Activated T-cell treated with anti-CD3 and anti-CD28 coated beads, Interleukin-2, amount 50 U/mL, for 4 hours (primary cell): ENCODE results near the gene RUNX3. TPM values are rescaled to one million over a fixed set of nuclear protein-coding genes. Genes with fewer than 3 reads are reported as not detected.

ENCODE experiments used
- ATAC-seq, 2 donors: fragments of 200-7000 bp; cut with Tn5 transposase; one replicate each; pipeline ENCODE4 v1.10.0; 2021
- DNase-seq: peaks from one replicate; pipeline ENCODE4 v3.0.0-alpha.2; 2020
- H3K27me3 Mint-ChIP-seq: one replicate; pipeline ENCODE4 v1.8.0; 2021; ENCODE audit warnings: low read depth, mixed read lengths
- H3K36me3 Mint-ChIP-seq: one replicate; pipeline ENCODE4 v1.8.0; 2022; ENCODE audit warnings: mixed read lengths; ENCODE audit not compliant: insufficient read depth
- H3K4me1 Mint-ChIP-seq: one replicate; pipeline ENCODE4 v1.8.0; 2021; ENCODE audit warnings: low read depth, mixed read lengths
- H3K4me3 Mint-ChIP-seq: one replicate; pipeline ENCODE4 v1.8.0; 2021; ENCODE audit warnings: mild to moderate bottlenecking, moderate library complexity, mixed read lengths
- H3K9me3 Mint-ChIP-seq: one replicate; pipeline ENCODE4 v1.8.0; 2021; ENCODE audit warnings: mixed read lengths
- total RNA-seq, 3 donors: library from RNA; stranded (reverse); gene quantifications; one replicate each; pipeline ENCODE4 v1.2.1, GENCODE V29; 2021

RUNX3 gene
- total RNA-seq, 3 donors from 2014 or later = 236 to 264 (median 258) TPM

DNA sequence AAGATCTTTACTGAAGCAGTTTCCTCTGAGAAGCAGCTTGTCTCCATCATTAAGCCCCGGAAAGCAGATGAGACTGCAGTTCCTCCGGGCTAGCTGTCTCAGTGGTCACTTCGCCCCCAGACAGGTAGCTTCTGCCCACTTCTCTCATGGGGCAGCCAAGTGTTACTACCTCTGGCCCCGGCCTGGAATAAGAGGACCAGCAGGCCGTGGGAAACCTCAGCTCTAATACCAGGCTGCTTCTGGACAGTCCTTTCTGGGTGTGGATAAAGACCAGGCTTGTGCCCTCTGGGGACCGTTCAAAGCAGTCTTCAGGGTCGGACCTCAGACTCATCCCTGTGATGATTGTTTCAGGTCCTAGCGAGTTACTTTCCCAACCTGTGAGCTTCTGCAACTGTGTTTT is 54.8 kb downstream of the RUNX3 start:
- Mint-ChIP-seq H3K4me3 (no peak overlapping the region), H3K4me1 (peaks cover 9% of the 10 kb centered on the region), H3K36me3 (no peaks in the 10 kb centered on the region), H3K27me3 (peaks cover 1% of the 10 kb centered on the region), H3K9me3 (no peaks in the 10 kb centered on the region)
- ATAC-seq (no peak), DNase-seq (no peak)

GRCh38 chr1:24874611-24875234 is 55.4 kb downstream of the RUNX3 start:
- H3K4me1 Mint-ChIP-seq = peaks cover 9% of the 10 kb centered on the region
- H3K9me3 Mint-ChIP-seq = no peaks in the 10 kb centered on the region
- no peak for ATAC-seq
- H3K36me3 Mint-ChIP-seq = no peaks in the 10 kb centered on the region
- no peak overlapping the region for H3K4me3 Mint-ChIP-seq
- DNase-seq = no peak
- H3K27me3 Mint-ChIP-seq = peaks cover 1% of the 10 kb centered on the region

DNA sequence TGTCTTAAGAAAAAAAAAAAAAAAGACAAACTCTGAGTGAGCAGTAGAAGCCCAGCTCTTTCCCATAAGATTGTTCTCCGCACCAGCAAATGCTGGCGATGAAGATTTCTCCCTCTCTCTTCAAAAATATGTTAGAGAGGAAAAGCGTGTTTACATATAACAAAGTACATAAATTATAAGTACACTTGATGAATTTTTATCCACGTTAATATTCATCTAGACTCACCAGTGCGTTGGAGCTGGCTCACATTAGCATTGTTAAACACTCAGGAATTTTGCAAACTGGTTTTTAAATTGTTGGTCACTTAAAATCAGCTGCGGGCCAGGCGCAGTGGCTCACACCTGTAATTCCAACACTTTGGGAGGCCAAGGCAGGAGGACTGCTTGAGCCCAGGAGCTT is 56.0 kb downstream of the RUNX3 start:
- H3K36me3 Mint-ChIP-seq = no peaks in the 10 kb centered on the region

DNA sequence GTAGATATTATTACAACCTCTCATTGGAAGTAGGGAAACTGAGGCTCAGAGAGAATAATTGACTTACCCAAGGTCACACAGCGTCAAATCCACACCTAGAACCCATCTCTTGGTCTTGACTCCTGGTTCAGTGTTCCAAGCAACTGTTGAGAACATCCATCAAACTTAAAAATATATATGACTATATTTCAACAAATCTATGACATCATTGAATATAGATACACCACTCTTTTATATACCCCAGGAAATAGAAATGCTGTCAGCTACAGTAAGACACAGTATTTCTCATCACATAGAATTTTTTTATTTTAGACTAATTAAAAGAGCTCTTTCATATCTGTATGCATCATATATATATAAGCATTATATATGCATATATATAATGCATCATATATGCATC is 56.9 kb downstream of the RUNX3 start:
- no peak for ATAC-seq
- H3K27me3 Mint-ChIP-seq = no peaks in the 10 kb centered on the region
- H3K9me3 Mint-ChIP-seq = no peaks in the 10 kb centered on the region
- H3K4me3 Mint-ChIP-seq = no peak overlapping the region
- DNase-seq = no peak
- H3K4me1 Mint-ChIP-seq = peaks cover 9% of the 10 kb centered on the region
- H3K36me3 Mint-ChIP-seq = no peaks in the 10 kb centered on the region

More for the DNA sequence above, 56.0 kb downstream of the RUNX3 start:
- no peak for DNase-seq
- Mint-ChIP-seq H3K27me3 (peaks cover 1% of the 10 kb centered on the region), H3K9me3 (no peaks in the 10 kb centered on the region), H3K4me3 (no peak overlapping the region), H3K4me1 (peaks cover 9% of the 10 kb centered on the region)
- ATAC-seq = no peak

GRCh38 chr1:24872061-24872850 is 57.8 kb downstream of the RUNX3 start:
- peaks cover 9% of the 10 kb centered on the region for H3K4me1 Mint-ChIP-seq
- peaks cover 2% of the 10 kb centered on the region for H3K27me3 Mint-ChIP-seq
- no peak overlapping the region for H3K4me3 Mint-ChIP-seq
- DNase-seq (no peak), ATAC-seq (no peak)
- H3K9me3 Mint-ChIP-seq = no peaks in the 10 kb centered on the region
- H3K36me3 Mint-ChIP-seq = no peaks in the 10 kb centered on the region

- no peaks in the 10 kb centered on the region for H3K36me3 Mint-ChIP-seq
- no peak overlapping the region for H3K4me3 Mint-ChIP-seq
- peaks cover 9% of the 10 kb centered on the region for H3K4me1 Mint-ChIP-seq
- no peak for DNase-seq
- H3K27me3 Mint-ChIP-seq = peaks cover 7% of the 10 kb centered on the region
- no peak for ATAC-seq
- no peaks in the 10 kb centered on the region for H3K9me3 Mint-ChIP-seq
These were observed 58.7 kb downstream of the RUNX3 start for GRCh38 chr1:24871306-24871901.

DNA sequence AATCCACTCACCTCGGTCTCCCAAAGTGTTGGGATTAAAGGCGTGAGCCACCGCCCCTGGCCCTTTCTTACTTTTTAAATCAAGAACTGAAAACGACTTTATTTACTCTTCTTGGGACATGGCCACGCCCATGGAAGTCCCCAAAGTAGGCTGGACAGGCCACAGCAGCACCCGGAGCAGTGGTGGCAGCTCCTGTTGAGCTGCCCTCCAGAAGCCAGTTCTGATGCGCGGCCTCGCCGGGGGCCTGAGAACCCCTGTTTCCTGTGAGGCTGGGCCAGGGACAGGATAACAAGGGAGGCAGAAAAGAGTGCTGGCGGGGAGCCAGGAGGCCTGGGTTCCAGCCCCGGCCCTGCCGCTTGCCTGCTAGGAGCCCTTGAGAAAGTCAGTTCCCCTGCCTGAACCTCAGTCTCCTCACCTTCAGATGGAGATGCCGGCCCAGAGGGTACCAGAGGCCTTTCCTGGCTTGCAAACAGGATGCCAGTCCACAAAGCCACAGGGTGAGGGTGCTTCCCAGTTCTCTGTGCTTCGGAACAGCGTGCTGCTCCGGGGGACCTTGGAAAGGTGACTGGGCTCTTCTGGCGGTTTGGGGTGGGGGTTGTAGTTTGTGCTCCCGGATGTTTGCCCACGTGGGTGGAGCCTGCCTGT is 59.4 kb downstream of the RUNX3 start:
- Mint-ChIP-seq H3K4me1 (peaks cover 9% of the 10 kb centered on the region), H3K9me3 (no peaks in the 10 kb centered on the region), H3K36me3 (no peaks in the 10 kb centered on the region), H3K4me3 (no peak overlapping the region), H3K27me3 (peaks cover 7% of the 10 kb centered on the region)
- ATAC-seq (peak; percentile 39 to 48), DNase-seq (no peak)

- Mint-ChIP-seq H3K4me1 (peaks cover 9% of the 10 kb centered on the region), H3K9me3 (no peaks in the 10 kb centered on the region), H3K36me3 (no peaks in the 10 kb centered on the region), H3K4me3 (no peak overlapping the region), H3K27me3 (peaks cover 7% of the 10 kb centered on the region)
- DNase-seq (no peak), ATAC-seq (no peak)
These were observed 61.8 kb downstream of the RUNX3 start for GRCh38 chr1:24868016-24868875.

- peaks cover 7% of the 10 kb centered on the region for H3K27me3 Mint-ChIP-seq
- no peaks in the 10 kb centered on the region for H3K9me3 Mint-ChIP-seq
- no peaks in the 10 kb centered on the region for H3K36me3 Mint-ChIP-seq
- DNase-seq (no peak), ATAC-seq (no peak)
- H3K4me3 Mint-ChIP-seq = no peak overlapping the region
- H3K4me1 Mint-ChIP-seq = peaks cover 9% of the 10 kb centered on the region
These were observed 62.8 kb downstream of the RUNX3 start for GRCh38 chr1:24867084-24867870.

GRCh38 chr1:24866211-24867083 is 63.6 kb downstream of the RUNX3 start:
- Mint-ChIP-seq H3K36me3 (no peaks in the 10 kb centered on the region), H3K9me3 (no peaks in the 10 kb centered on the region), H3K4me3 (no peak overlapping the region), H3K27me3 (peaks cover 7% of the 10 kb centered on the region), H3K4me1 (peaks cover 9% of the 10 kb centered on the region)
- ATAC-seq (no peak), DNase-seq (no peak)

- ATAC-seq (no peak), DNase-seq (no peak)
- Mint-ChIP-seq H3K9me3 (no peaks in the 10 kb centered on the region), H3K4me3 (no peak overlapping the region), H3K27me3 (peaks cover 7% of the 10 kb centered on the region), H3K36me3 (no peaks in the 10 kb centered on the region), H3K4me1 (peaks cover 2% of the 10 kb centered on the region)
These were observed 64.5 kb downstream of the RUNX3 start for GRCh38 chr1:24865587-24865986.

DNA sequence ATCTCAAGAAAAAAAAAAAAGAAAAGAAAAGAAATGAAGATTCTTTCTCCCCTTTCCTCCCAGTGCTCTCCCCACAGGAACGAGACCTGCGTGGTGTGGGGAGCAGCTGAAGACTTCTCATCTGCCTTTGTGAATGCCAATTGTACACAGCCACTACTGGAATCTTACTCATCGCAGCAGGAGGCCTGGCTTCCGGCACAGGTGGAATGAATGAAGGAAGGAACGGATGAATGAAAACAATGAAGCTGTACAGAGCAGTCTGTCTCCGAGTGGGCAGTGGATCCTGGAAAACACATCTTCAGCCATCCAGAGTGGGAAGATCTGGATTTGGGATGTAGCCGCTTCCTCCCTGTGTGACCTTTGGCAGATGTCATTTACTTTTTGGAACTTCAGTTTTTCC is 64.9 kb downstream of the RUNX3 start:
- peaks cover 7% of the 10 kb centered on the region for H3K27me3 Mint-ChIP-seq
- no peak for DNase-seq
- H3K36me3 Mint-ChIP-seq = no peaks in the 10 kb centered on the region
- H3K4me1 Mint-ChIP-seq = no peaks in the 10 kb centered on the region
- no peak for ATAC-seq
- no peak overlapping the region for H3K4me3 Mint-ChIP-seq
- no peaks in the 10 kb centered on the region for H3K9me3 Mint-ChIP-seq
